PC-9 (cell line): ENCODE results near the gene MLN. TPM values are rescaled to one million over a fixed set of nuclear protein-coding genes. Genes with fewer than 3 reads are reported as not detected.

Experiments
- BruUV-seq: library from RNA; stranded (reverse); fragments of 400-500 nt; replicated peaks from 2 replicates; lab custom pipeline; 2021; lab: Mats Ljungman, UMichigan
- CTCF ChIA-PET: fragments of 300-600 bp; sonication (Branson Sonifier 250); formaldehyde crosslinking; loops from one replicate; lab custom pipeline; 2022; ENCODE audit warnings: antibody characterized with exemption; lab: Charles Lee
- POLR2A ChIA-PET: fragments of 300-600 bp; sonication (Branson Sonifier 250); formaldehyde crosslinking; loops from one replicate; lab custom pipeline; 2022; ENCODE audit warnings: antibody characterized with exemption; ENCODE audit not compliant: unreplicated experiment; lab: Charles Lee
- DNase-seq, 2 experiments: peaks; one replicate each; pipeline versions ENCODE4 v3.0.0 to v3.0.0-alpha.2; 2015 to 2022; ENCODE audit warnings: mixed read lengths in 1 of 2
- H2AFZ ChIP-seq: fragments of 200-600 bp; sonication (generic); 2 replicates; pipeline ENCODE4 v1.8.1; 2017; ENCODE audit warnings: antibody characterized with exemption
- H3F3A ChIP-seq: fragments of 200-600 bp; sonication (generic); 2 replicates; pipeline ENCODE4 v1.8.1; 2017; ENCODE audit warnings: antibody characterized with exemption, mild to moderate bottlenecking, low read depth; ENCODE audit not compliant: insufficient read depth
- H3K27ac ChIP-seq: fragments of 200-600 bp; sonication (generic); 2 replicates; pipeline ENCODE4 v1.6.1; 2016; ENCODE audit warnings: mixed run types
- H3K27me3 ChIP-seq: fragments of 200-600 bp; sonication (generic); 2 replicates; pipeline ENCODE4 v1.6.1; 2016; ENCODE audit warnings: low read depth, mixed run types; ENCODE audit not compliant: insufficient read depth
- H3K36me3 ChIP-seq: fragments of 200-600 bp; sonication (generic); 2 replicates; pipeline ENCODE4 v1.6.1; 2016; ENCODE audit warnings: low read depth, mixed run types
- H3K4me1 ChIP-seq: fragments of 200-600 bp; sonication (generic); replicated peaks from 2 replicates; pipeline ENCODE4 v1.6.1; 2016; ENCODE audit warnings: mixed run types; ENCODE audit not compliant: insufficient read depth
- H3K4me2 ChIP-seq: fragments of 200-600 bp; sonication (generic); 2 replicates; pipeline ENCODE4 v1.6.1; 2017; ENCODE audit warnings: mixed run types
- H3K4me3 ChIP-seq: fragments of 200-600 bp; sonication (generic); 2 replicates; pipeline ENCODE4 v1.6.1; 2016; ENCODE audit warnings: mixed run types
- H3K79me2 ChIP-seq: fragments of 200-600 bp; sonication (generic); 2 replicates; pipeline ENCODE4 v1.6.1; 2017; ENCODE audit warnings: low read depth, mixed run types
- H3K9me2 ChIP-seq: fragments of 200-600 bp; sonication (generic); 2 replicates; pipeline ENCODE4 v1.8.1; 2017; ENCODE audit warnings: mild to moderate bottlenecking; ENCODE audit not compliant: insufficient read depth
- H3K9me3 ChIP-seq: fragments of 200-600 bp; sonication (generic); 2 replicates; pipeline ENCODE4 v1.8.1; 2016; ENCODE audit warnings: low read depth; ENCODE audit not compliant: insufficient read depth
- H4K20me1 ChIP-seq: fragments of 200-600 bp; sonication (generic); 2 replicates; pipeline ENCODE4 v1.8.1; 2017; ENCODE audit not compliant: insufficient read depth
- CTCF ChIP-seq: fragments of 200-600 bp; sonication (generic); conservative IDR thresholded peaks from 2 replicates; pipeline ENCODE4 v1.6.1; 2017; ENCODE audit warnings: mixed run types, antibody characterized with exemption, mild to moderate bottlenecking, moderate library complexity
- EZH2 ChIP-seq: fragments of 200-600 bp; sonication (generic); IDR thresholded peaks from 2 replicates; pipeline ENCODE4 v1.8.0; 2017; ENCODE audit warnings: antibody characterized with exemption, low read depth
- intact Hi-C: fragments of 100-400 bp; cut with micrococcal nuclease; formaldehyde crosslinking; loops from one replicate; pipeline ENCODE4 v1.10.0; 2022; ENCODE audit not compliant: unreplicated experiment
- total RNA-seq: library from RNA; stranded (reverse); gene quantifications from 2 replicates; pipeline ENCODE4 v1.2.3, GENCODE V29; 2021

MLN gene
- total RNA-seq, 1 experiment from 2014 or later, result not detected

GRCh38 chr6:33788694-33789549 lies 14.9 kb downstream of the MLN start, which contains the start of gene LEMD2:
TSS of gene LEMD2 (minus strand) at chr6:33789130. CDS start at chr6:33789116, 14 bp downstream.
- Histone ChIP-seq H3K4me2 (peak within 1 kb of the TSS; percentile 94), H3K4me3 (peak within 1 kb of the TSS; percentile 96), H3K4me1 (peaks cover 18% of the 10 kb centered on the region), H3K9me2 (no peaks in the 10 kb centered on the region), H2AFZ (peak within 1 kb of the TSS; percentile 95), H3K27me3 (no peaks in the 10 kb centered on the region), H3K9me3 (no peaks in the 10 kb centered on the region), H3K79me2 (peaks cover 35% of the 10 kb centered on the region), H3K27ac (peak within 1 kb of the TSS; percentile 57), H4K20me1 (peaks cover 13% of the 10 kb centered on the region), H3F3A (peaks cover 5% of the 10 kb centered on the region), H3K36me3 (0 out of 2 replicates have a peak, but pooled peaks cover 9% of the 10 kb centered on the region)
- ChIA-PET POLR2A (interaction anchor here (0.6 kb wide), 2 partner anchors 18 to 19 kb away, joined by 3 to 4 read pairs; no protein-coding TSS in a partner anchor), CTCF (no interaction called here)
- no peak for TF ChIP-seq EZH2
- no peak for TF ChIP-seq CTCF
- no TSS peak for BruUV-seq
- DNase-seq, result peak; percentile 66 to 93
- intact Hi-C loops, result loop anchor here (2.0 to 10.0 kb wide), 2 partner anchors 52 to 456 kb away; partner anchors contain the start of gene SMIM29

DNA sequence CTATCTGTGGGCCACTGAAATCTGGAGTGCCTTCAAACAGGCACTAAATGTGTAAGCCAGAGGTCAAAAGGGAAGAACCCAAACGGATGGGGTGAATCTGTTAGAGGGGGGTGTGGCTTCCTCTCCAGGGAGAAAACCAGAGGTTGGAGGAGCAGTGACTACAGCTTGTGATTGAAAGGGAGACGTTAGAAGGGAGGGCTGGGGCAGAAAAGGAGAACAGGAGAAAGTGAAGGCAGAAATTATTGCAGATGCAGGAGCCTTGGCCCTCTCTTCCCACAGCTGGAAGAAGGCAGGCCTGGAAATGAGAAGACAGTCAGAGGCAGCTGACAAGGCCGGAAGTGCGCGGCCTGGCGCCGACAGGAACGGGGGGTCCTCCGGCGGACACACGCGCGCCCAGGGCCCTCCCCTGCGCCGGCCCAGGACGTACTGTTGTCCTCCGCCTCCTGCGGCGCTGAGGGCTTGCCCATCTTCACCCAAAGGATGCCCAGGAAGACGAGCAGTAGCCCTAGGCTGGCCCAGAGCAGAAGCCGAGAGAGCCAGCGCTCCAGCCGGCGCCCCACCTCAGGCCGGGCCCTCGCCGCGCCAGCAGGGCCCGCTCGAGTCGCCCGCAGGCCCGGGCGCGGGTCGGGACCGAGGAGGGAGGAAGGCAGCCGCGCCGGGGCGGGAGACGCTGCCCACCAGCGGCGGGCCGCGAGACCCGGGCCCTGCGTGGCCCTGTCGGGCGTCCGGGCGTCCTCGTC lies 15.7 kb downstream of the MLN start:
- Histone ChIP-seq H3F3A (peaks cover 5% of the 10 kb centered on the region), H3K27me3 (no peaks in the 10 kb centered on the region), H3K4me3 (peak overlapping the region; percentile 96), H3K36me3 (0 out of 2 replicates have a peak, but pooled peaks cover 12% of the 10 kb centered on the region), H3K4me2 (peak overlapping the region; percentile 94), H3K9me2 (no peaks in the 10 kb centered on the region), H3K4me1 (peaks cover 20% of the 10 kb centered on the region), H3K9me3 (no peaks in the 10 kb centered on the region), H4K20me1 (peaks cover 13% of the 10 kb centered on the region), H3K27ac (peak overlapping the region; percentile 57), H2AFZ (peak overlapping the region; percentile 95), H3K79me2 (peaks cover 35% of the 10 kb centered on the region)
- ChIA-PET POLR2A (interaction anchor here (0.6 kb wide), 3 partner anchors 17 to 36 kb away, joined by 3 to 6 read pairs (median 4); no protein-coding TSS in a partner anchor), CTCF (interaction anchor here (0.6 kb wide), 1 partner anchor 9 kb away, joined by 4 read pairs; no protein-coding TSS in a partner anchor)
- intact Hi-C loops, result loop anchor here (2.0 to 10.0 kb wide), 2 partner anchors 53 to 457 kb away; partner anchors contain the start of gene SMIM29
- peak in 1 of 2 experiments; percentile 42 for DNase-seq
- no TSS peak for BruUV-seq
- TF ChIP-seq EZH2, result no peak

DNA sequence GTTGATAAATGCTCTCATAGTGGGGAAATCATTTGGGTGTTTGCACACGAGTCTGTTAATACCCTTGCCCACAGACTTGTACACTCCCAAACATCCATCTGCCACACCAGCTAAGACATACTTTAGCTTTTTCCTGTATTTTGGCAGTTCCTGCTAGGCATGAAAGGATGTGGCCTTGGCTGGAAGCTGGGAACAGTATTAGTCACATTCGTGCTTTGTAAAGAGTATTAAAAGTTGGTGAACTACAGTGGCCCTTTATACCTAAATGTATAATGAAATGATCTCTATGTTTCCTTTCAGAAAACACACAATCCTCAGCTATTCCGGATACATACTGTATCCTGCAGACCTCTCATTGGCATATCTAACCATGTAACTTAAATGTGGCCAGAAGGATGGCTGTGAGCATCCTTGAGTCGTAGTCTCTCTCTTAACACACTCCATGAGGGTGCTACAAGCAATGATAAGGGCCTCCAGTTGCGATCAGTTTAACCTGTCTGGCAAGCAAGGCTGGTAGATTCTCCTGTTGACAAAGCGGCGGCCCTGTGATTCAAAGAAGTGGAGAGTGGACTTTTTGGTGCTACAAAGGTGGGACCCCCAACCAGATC lies 16.4 kb downstream of the MLN start:
- H3K4me1 ChIP-seq, result peaks cover 27% of the 10 kb centered on the region
- peak overlapping the region; percentile 94 for H3K4me2 ChIP-seq
- no peaks in the 10 kb centered on the region for H3K9me3 ChIP-seq
- CTCF ChIA-PET, result interaction anchor here (0.6 kb wide), 1 partner anchor 8 kb away, joined by 4 read pairs; no protein-coding TSS in a partner anchor
- H3K79me2 ChIP-seq, result peaks cover 35% of the 10 kb centered on the region
- POLR2A ChIA-PET, result interaction anchor here (0.6 kb wide), 1 partner anchor 36 kb away, joined by 6 read pairs; no protein-coding TSS in a partner anchor
- peak in 1 of 2 experiments; percentile 52 for DNase-seq
- no peaks in the 10 kb centered on the region for H3K9me2 ChIP-seq
- intact Hi-C loops, result loop anchor here (10.0 kb wide), 1 partner anchor 457 kb away; the partner anchor contains the start of gene SMIM29
- TF ChIP-seq CTCF (no peak), EZH2 (no peak)
- BruUV-seq, result TSS peak; percentile 29
- 0 out of 2 replicates have a peak, but pooled peaks cover 12% of the 10 kb centered on the region for H3K36me3 ChIP-seq
- peak overlapping the region; percentile 95 for H2AFZ ChIP-seq
- peak overlapping the region; percentile 96 for H3K4me3 ChIP-seq
- H3K27ac ChIP-seq, result peak overlapping the region; percentile 57
- H3K27me3 ChIP-seq, result no peaks in the 10 kb centered on the region
- peaks cover 13% of the 10 kb centered on the region for H4K20me1 ChIP-seq
- H3F3A ChIP-seq, result peaks cover 7% of the 10 kb centered on the region
